Neuronal stem cell (in vitro differentiated cells): ENCODE data around the gene MINDY4B.

Experiments
- DNase-seq: peaks from one replicate; pipeline ENCODE4 v3.0.0-alpha.2; 2013; ENCODE audit warnings: low spot score
- H2AFZ ChIP-seq: one replicate; pipeline ENCODE4 v1.6.1; 2013; ENCODE audit warnings: mild to moderate bottlenecking, low read length, inconsistent platforms
- H2AK5ac ChIP-seq: 2 replicates; pipeline ENCODE4 v1.6.1; 2013; ENCODE audit warnings: low read depth, mild to moderate bottlenecking, inconsistent platforms, low read length, moderate library complexity, mixed read lengths
- H2BK120ac ChIP-seq: 2 replicates; pipeline ENCODE4 v1.6.1; 2013; ENCODE audit warnings: low read depth, mild to moderate bottlenecking, inconsistent platforms, low read length, moderate library complexity, mixed read lengths
- H2BK12ac ChIP-seq: one replicate; pipeline ENCODE4 v1.6.1; 2013; ENCODE audit warnings: low read length, inconsistent platforms
- H2BK15ac ChIP-seq: 2 replicates; pipeline ENCODE4 v1.6.1; 2013; ENCODE audit warnings: mild to moderate bottlenecking, low read length, inconsistent platforms, mixed read lengths
- H2BK5ac ChIP-seq: one replicate; pipeline ENCODE4 v1.6.1; 2013; ENCODE audit warnings: inconsistent platforms, mild to moderate bottlenecking, low read length, moderate library complexity
- H3K14ac ChIP-seq: one replicate; pipeline ENCODE4 v1.6.1; 2013; ENCODE audit warnings: low read length, inconsistent platforms
- H3K18ac ChIP-seq: 2 replicates; pipeline ENCODE4 v1.6.1; 2013; ENCODE audit warnings: low read length, inconsistent platforms
- H3K23ac ChIP-seq: 2 replicates; pipeline ENCODE4 v1.6.1; 2013; ENCODE audit warnings: low read depth, mild to moderate bottlenecking, mixed read lengths, low read length, inconsistent platforms; ENCODE audit not compliant: poor library complexity
- H3K27ac ChIP-seq: replicated peaks from 3 replicates; pipeline ENCODE4 v1.5.1; 2013; ENCODE audit warnings: low read length, inconsistent platforms
- H3K27me3 ChIP-seq, 3 experiments: 2 replicates each; pipeline ENCODE4 v1.6.1; 2013; ENCODE audit warnings: low read length in 3 of 3, mild to moderate bottlenecking in 2 of 3, inconsistent platforms in 1 of 3, low read depth in 1 of 3, mixed read lengths in 1 of 3, moderate library complexity in 1 of 3; ENCODE audit not compliant: control insufficient read depth in 3 of 3, insufficient read depth in 3 of 3
- H3K36me3 ChIP-seq, 2 donors: replicated peaks in 1 of 2; 2 replicates each; pipeline ENCODE4 v1.6.1; 2013; ENCODE audit warnings: low read length in 2 of 2; ENCODE audit not compliant: control insufficient read depth in 2 of 2, insufficient read depth in 2 of 2
- H3K4ac ChIP-seq: 2 replicates; pipeline ENCODE4 v1.6.1; 2013; ENCODE audit warnings: inconsistent platforms, mild to moderate bottlenecking, low read length, moderate library complexity
- H3K4me1 ChIP-seq, 2 donors: 1 replicate in 1 of 2; 2 replicates in 1 of 2; pipeline ENCODE4 v1.6.1; 2013; ENCODE audit warnings: low read length in 2 of 2, low read depth in 1 of 2; ENCODE audit not compliant: control insufficient read depth in 2 of 2, insufficient read depth in 1 of 2
- H3K4me2 ChIP-seq: one replicate; pipeline ENCODE4 v1.6.1; 2013; ENCODE audit warnings: mild to moderate bottlenecking, low read length, inconsistent platforms; ENCODE audit not compliant: insufficient read depth, poor library complexity, severe bottlenecking
- H3K4me3 ChIP-seq, 2 donors: 2 replicates each; pipeline ENCODE4 v1.5.1; 2013; ENCODE audit warnings: low read length in 2 of 2, mild to moderate bottlenecking in 2 of 2, inconsistent platforms in 1 of 2, moderate library complexity in 1 of 2
- H3K79me1 ChIP-seq: one replicate; pipeline ENCODE4 v1.6.1; 2013; ENCODE audit warnings: low read depth, mild to moderate bottlenecking, inconsistent platforms, low read length, moderate library complexity
- H3K9ac ChIP-seq: one replicate; pipeline ENCODE4 v1.6.1; 2013; ENCODE audit warnings: mild to moderate bottlenecking, low read depth, low read length, inconsistent platforms; ENCODE audit not compliant: poor library complexity
- H3K9me3 ChIP-seq, 2 donors: replicated peaks in 1 of 2; 2 replicates each; pipeline versions ENCODE3 to v1.6.1; 2013; ENCODE audit warnings: low read length in 2 of 2, mild to moderate bottlenecking in 2 of 2, inconsistent platforms in 1 of 2, low read depth in 1 of 2, mixed read lengths in 1 of 2, moderate library complexity in 1 of 2; ENCODE audit not compliant: control insufficient read depth in 2 of 2, insufficient read depth in 1 of 2
- H4K8ac ChIP-seq: one replicate; pipeline ENCODE4 v1.6.1; 2013; ENCODE audit warnings: low read depth, mild to moderate bottlenecking, inconsistent platforms, low read length, moderate library complexity
- H4K91ac ChIP-seq: one replicate; pipeline ENCODE4 v1.6.1; 2013; ENCODE audit warnings: low read length, low read depth, mild to moderate bottlenecking, inconsistent platforms; ENCODE audit not compliant: poor library complexity
- WGBS, 2 donors: extraction: QIAGEN DNeasy Blood & Tissue Kit; methylation state at CpG; one replicate each; pipeline ENCODE4 v1.1.7; 2013; ENCODE audit warnings: missing lambda C conversion rate in 2 of 2, mixed read lengths in 1 of 2; ENCODE audit not compliant: insufficient read length in 2 of 2, insufficient replicate concordance in 1 of 2; ENCODE audit errors: extremely low coverage in 2 of 2; 5-methylcytosine and 5-hydroxymethylcytosine counted together

The MINDY4B gene

GRCh38 chr3:150912501-150912900, 7.3 kb upstream of the MINDY4B start:
- H3K23ac ChIP-seq: no peak overlapping the region
- H3K4me1 ChIP-seq: peaks cover 0 to 5% of the 10 kb centered on the region in 2 donors
- no peak overlapping the region for H4K8ac ChIP-seq
- no peak overlapping the region for H3K14ac ChIP-seq
- no peak overlapping the region for H2AK5ac ChIP-seq
- no peak overlapping the region for H3K4me3 ChIP-seq
- H4K91ac ChIP-seq: no peak overlapping the region
- H3K79me1 ChIP-seq: no peaks in the 10 kb centered on the region
- H2BK15ac ChIP-seq: no peak overlapping the region
- peaks cover 0 to 2% (median 0%) of the 10 kb centered on the region in 3 experiments for H3K27me3 ChIP-seq
- no peak for DNase-seq
- H2BK5ac ChIP-seq: no peak overlapping the region
- no peak overlapping the region for H2AFZ ChIP-seq
- H3K27ac ChIP-seq: no peak overlapping the region
- no peak overlapping the region for H3K18ac ChIP-seq
- H3K9me3 ChIP-seq: peaks cover 0 to 2% of the 10 kb centered on the region in 2 donors
- H3K9ac ChIP-seq: no peak overlapping the region
- no peak overlapping the region for H3K4ac ChIP-seq
- no peaks in the 10 kb centered on the region for H3K36me3 ChIP-seq
- no peak overlapping the region for H2BK12ac ChIP-seq
- WGBS, 2 donors: no CpG with 5 or more reads among the region's 3 CpGs
- H3K4me2 ChIP-seq: no peak overlapping the region
- H2BK120ac ChIP-seq: no peak overlapping the region

DNA sequence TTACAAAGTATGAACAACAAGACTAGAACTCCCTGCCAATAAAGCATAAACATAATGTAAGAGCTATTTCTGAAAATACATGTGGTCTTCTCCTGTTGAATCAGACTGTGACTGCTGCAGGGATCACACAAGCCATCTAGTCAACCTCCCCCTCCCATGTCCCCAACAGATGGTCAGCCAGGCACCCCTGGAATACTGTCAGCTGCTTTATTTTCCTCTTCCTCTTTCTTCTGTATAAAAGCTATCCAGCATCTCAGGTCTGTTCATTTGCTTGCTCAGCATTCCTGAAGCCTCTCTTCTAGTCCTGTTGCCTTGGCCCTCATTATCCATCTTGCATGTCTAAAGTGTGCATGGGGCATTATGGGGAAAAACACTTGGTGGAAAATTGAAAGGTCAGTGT, 6.5 kb upstream of the MINDY4B start:
- H3K27me3 ChIP-seq: peaks cover 0 to 2% (median 0%) of the 10 kb centered on the region in 3 experiments
- H4K91ac ChIP-seq: no peak overlapping the region
- H3K14ac ChIP-seq: no peak overlapping the region
- H3K18ac ChIP-seq: no peak overlapping the region
- no peak for DNase-seq
- H2AK5ac ChIP-seq: no peak overlapping the region
- H2BK12ac ChIP-seq: no peak overlapping the region
- no peak overlapping the region for H3K4ac ChIP-seq
- H4K8ac ChIP-seq: no peak overlapping the region
- H3K36me3 ChIP-seq: no peaks in the 10 kb centered on the region
- H3K4me1 ChIP-seq: peaks cover 0 to 5% of the 10 kb centered on the region in 2 donors
- H3K9ac ChIP-seq: no peak overlapping the region
- no peak overlapping the region for H2BK120ac ChIP-seq
- H3K79me1 ChIP-seq: no peaks in the 10 kb centered on the region
- no peaks in the 10 kb centered on the region for H3K9me3 ChIP-seq
- H2AFZ ChIP-seq: no peak overlapping the region
- no peak overlapping the region for H2BK15ac ChIP-seq
- H3K27ac ChIP-seq: no peak overlapping the region
- H3K23ac ChIP-seq: no peak overlapping the region
- H2BK5ac ChIP-seq: no peak overlapping the region
- no peak overlapping the region for H3K4me2 ChIP-seq
- H3K4me3 ChIP-seq: no peak overlapping the region

DNA sequence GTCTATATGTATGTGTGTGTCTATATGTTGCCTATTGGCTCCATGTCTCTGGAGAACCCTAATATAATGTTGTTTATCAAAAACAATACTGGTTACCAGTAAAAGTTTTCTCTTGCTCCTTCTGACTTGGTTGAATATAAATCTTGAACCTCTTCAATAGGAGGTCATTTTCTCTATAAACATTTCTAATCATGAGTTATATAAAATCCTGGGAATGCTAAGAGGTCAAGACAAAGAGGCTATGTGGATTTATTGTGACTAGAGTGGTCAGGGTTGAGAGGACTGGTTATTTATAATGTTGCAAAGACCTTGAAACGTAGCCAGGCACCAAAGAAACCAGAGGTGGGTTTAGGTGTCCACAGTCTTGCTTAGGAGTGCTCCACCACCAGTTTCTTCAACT, 1.2 kb upstream of the MINDY4B start:
- no peak overlapping the region for H3K18ac ChIP-seq
- H2AFZ ChIP-seq: no peak overlapping the region
- H4K91ac ChIP-seq: no peak overlapping the region
- no peak overlapping the region for H4K8ac ChIP-seq
- H3K36me3 ChIP-seq: no peaks in the 10 kb centered on the region
- no peak overlapping the region for H3K23ac ChIP-seq
- peaks cover 0 to 3% of the 10 kb centered on the region in 2 donors for H3K4me1 ChIP-seq
- H3K27ac ChIP-seq: no peak overlapping the region
- no peak overlapping the region for H3K4me2 ChIP-seq
- H3K79me1 ChIP-seq: no peaks in the 10 kb centered on the region
- H2BK12ac ChIP-seq: no peak overlapping the region
- WGBS, 2 donors: no CpG with 5 or more reads among the region's 1 CpG
- no peak overlapping the region for H3K4ac ChIP-seq
- no peaks in the 10 kb centered on the region for H3K9me3 ChIP-seq
- H2AK5ac ChIP-seq: no peak overlapping the region
- no peak overlapping the region for H3K9ac ChIP-seq
- H3K27me3 ChIP-seq: peaks cover 0 to 19% (median 0%) of the 10 kb centered on the region in 3 experiments
- no peak for DNase-seq
- no peak overlapping the region for H2BK5ac ChIP-seq
- H3K14ac ChIP-seq: no peak overlapping the region
- H3K4me3 ChIP-seq: no peak overlapping the region
- H2BK120ac ChIP-seq: no peak overlapping the region
- no peak overlapping the region for H2BK15ac ChIP-seq

DNA sequence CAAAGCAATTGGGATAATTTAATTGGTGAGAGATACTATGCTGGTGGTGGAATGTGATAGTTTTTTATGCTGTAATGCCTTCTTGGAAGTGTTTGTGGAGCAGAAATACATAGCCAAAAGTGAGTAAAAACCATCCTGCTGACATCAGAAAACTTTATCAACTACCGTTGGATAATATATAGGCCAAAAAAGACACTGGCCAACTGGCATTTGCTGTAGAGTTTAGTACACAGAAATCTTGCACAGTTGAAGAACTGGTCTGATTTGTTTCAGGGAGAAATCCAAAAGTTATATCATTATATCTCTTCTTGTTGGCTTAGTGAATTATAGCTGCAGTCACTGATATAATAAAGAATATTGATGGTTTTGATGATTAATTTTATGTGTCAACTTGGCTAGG, 507 bp upstream of the MINDY4B start:
- peaks cover 0 to 19% (median 0%) of the 10 kb centered on the region in 3 experiments for H3K27me3 ChIP-seq
- no peak overlapping the region for H2BK120ac ChIP-seq
- no peak for DNase-seq
- no peak overlapping the region for H2AFZ ChIP-seq
- H3K9me3 ChIP-seq: no peaks in the 10 kb centered on the region
- no peak overlapping the region for H3K18ac ChIP-seq
- H2BK5ac ChIP-seq: no peak overlapping the region
- H4K91ac ChIP-seq: no peak overlapping the region
- H3K4me2 ChIP-seq: no peak overlapping the region
- peaks cover 0 to 3% of the 10 kb centered on the region in 2 donors for H3K4me1 ChIP-seq
- H2AK5ac ChIP-seq: no peak overlapping the region
- no peak overlapping the region for H4K8ac ChIP-seq
- H3K4me3 ChIP-seq: no peak overlapping the region
- H3K9ac ChIP-seq: no peak overlapping the region
- H3K14ac ChIP-seq: no peak overlapping the region
- no peak overlapping the region for H3K27ac ChIP-seq
- no CpG with 5 or more reads among the region's 1 CpG for WGBS, 2 donors
- no peaks in the 10 kb centered on the region for H3K79me1 ChIP-seq
- no peaks in the 10 kb centered on the region for H3K36me3 ChIP-seq
- H3K23ac ChIP-seq: no peak overlapping the region
- H2BK15ac ChIP-seq: no peak overlapping the region
- H2BK12ac ChIP-seq: no peak overlapping the region
- H3K4ac ChIP-seq: no peak overlapping the region
